Fibroblast of villous mesenchyme (primary cell): ENCODE results near the gene EMILIN2. TPM values are rescaled to one million over a fixed set of nuclear protein-coding genes. Genes with fewer than 3 reads are reported as not detected.
"Not testable (repeated sequence)": the region's sequence is repeated elsewhere in the genome, so short reads cannot be mapped to it uniquely, and the experiment has no call there.

Experiments
- DNase-seq: peaks from one replicate; pipeline ENCODE4 v3.0.0-alpha.2; 2010; ENCODE audit warnings: low read depth
- H3K4me3 ChIP-seq: 2 replicates; pipeline ENCODE4 v1.5.1; 2011; ENCODE audit warnings: low read depth, mild to moderate bottlenecking, low read length
- CTCF ChIP-seq: IDR thresholded peaks from 2 replicates; pipeline ENCODE4 v1.5.1; 2012; ENCODE audit warnings: low read depth, mild to moderate bottlenecking, low read length; ENCODE audit not compliant: insufficient read depth
- total RNA-seq: library from RNA; depleted of rRNA; stranded (reverse); fragments of >200 nt; gene quantifications from 2 replicates; pipeline ENCODE4 v1.2.3, GENCODE V29; 2012

EMILIN2 gene
- total RNA-seq, 1 donor: 16.4 TPM

GRCh38 chr18:2845172-2845571, 1.6 kb upstream of the EMILIN2 start:
- no peak overlapping the region for H3K4me3 ChIP-seq
- no peak for DNase-seq
- TF ChIP-seq CTCF: no peak

- H3K4me3 ChIP-seq: peak overlapping the region; percentile 55
- no peak for TF ChIP-seq CTCF
- DNase-seq: peak; percentile 58
Observed at GRCh38 chr18:2847317-2848246, 776 bp downstream of the EMILIN2 start.

GRCh38 chr18:2848247-2849246, 1.7 kb downstream of the EMILIN2 start:
- H3K4me3 ChIP-seq: peak overlapping the region; percentile 55
- DNase-seq: peak; percentile 21
- TF ChIP-seq CTCF: no peak

GRCh38 chr18:2850816-2851215, 4.0 kb downstream of the EMILIN2 start:
- no peak for TF ChIP-seq CTCF
- no peak for DNase-seq
- H3K4me3 ChIP-seq: no peak overlapping the region

GRCh38 chr18:2851771-2852170, 5.0 kb downstream of the EMILIN2 start:
- H3K4me3 ChIP-seq: no peak overlapping the region
- TF ChIP-seq CTCF: no peak

GRCh38 chr18:2852460-2852859, 5.7 kb downstream of the EMILIN2 start:
- not testable (repeated sequence) for DNase-seq, H3K4me3 ChIP-seq

More at GRCh38 chr18:2851771-2852170, 5.0 kb downstream of the EMILIN2 start:
- DNase-seq: peak; percentile 51
